HEK293 (cell line): ENCODE data around the gene RPS6KA5.
A peak's percentile ranks its signal among the peaks of the same experiment; 100 is the strongest.

Experiments used
- CTCF ChIA-PET: fragments of 350-600 bp; formaldehyde crosslinking; extraction: SDS; loops from one replicate; lab custom pipeline; 2021; ENCODE audit warnings: antibody characterized with exemption; lab: Yijun Ruan, JAX
- POLR2A ChIA-PET: fragments of 300-600 bp; formaldehyde crosslinking; extraction: SDS; loops from one replicate; lab custom pipeline; 2020; ENCODE audit warnings: antibody characterized with exemption, inconsistent platforms; lab: Yijun Ruan, JAX
- H3K27ac ChIP-seq: fragments of 200-500 bp; sonication (Bioruptor generic); 2 replicates; pipeline ENCODE4 v1.5.1; 2014; ENCODE audit warnings: low read depth, low read length, control low read depth, inconsistent platforms; ENCODE audit errors: extremely low read depth
- H3K36me3 ChIP-seq, 2 experiments: fragments of 200-500 bp in 1 of 2; sonication (Bioruptor generic) in 1 of 2; 1 replicate in 1 of 2; 2 replicates in 1 of 2; pipeline ENCODE4 v1.5.1; 2014 to 2017; ENCODE audit warnings: inconsistent platforms in 2 of 2, low read length in 2 of 2; ENCODE audit not compliant: control insufficient read depth in 2 of 2, insufficient read depth in 1 of 2
- H3K4me1 ChIP-seq: fragments of 200-500 bp; sonication (Bioruptor generic); 2 replicates; pipeline ENCODE4 v1.5.1; 2014; ENCODE audit warnings: mild to moderate bottlenecking, low read length, inconsistent platforms; ENCODE audit not compliant: control insufficient read depth, insufficient read depth
- H3K4me3 ChIP-seq: 2 replicates; pipeline ENCODE4 v1.5.1; 2011; ENCODE audit warnings: low read depth, mild to moderate bottlenecking, control low read depth, low read length, moderate library complexity
- H3K9me3 ChIP-seq: fragments of 200-500 bp; sonication (Bioruptor generic); 2 replicates; pipeline ENCODE4 v1.5.1; 2014; ENCODE audit warnings: low read depth, low read length, inconsistent platforms; ENCODE audit not compliant: control insufficient read depth, insufficient read depth
- BCL11A ChIP-seq: fragments of 450-650 bp; formaldehyde crosslinking; IDR thresholded peaks from 2 replicates; pipeline ENCODE4 v1.5.1; 2016; ENCODE audit warnings: low read depth, missing biosample characterization, missing genetic modification characterization
- KLF9 ChIP-seq: fragments of 450-650 bp; formaldehyde crosslinking; IDR thresholded peaks from 2 replicates; pipeline ENCODE4 v1.5.1; 2016; ENCODE audit warnings: missing biosample characterization, missing genetic modification characterization, low read depth
- MYNN ChIP-seq: fragments of 450-650 bp; formaldehyde crosslinking; IDR thresholded peaks from 2 replicates; pipeline ENCODE4 v1.5.1; 2016; ENCODE audit warnings: missing biosample characterization, missing genetic modification characterization, borderline replicate concordance
- PRDM1 ChIP-seq: fragments of 450-650 bp; formaldehyde crosslinking; IDR thresholded peaks from 2 replicates; pipeline ENCODE4; 2016; ENCODE audit warnings: missing biosample characterization, missing genetic modification characterization
- ZBTB17 ChIP-seq: fragments of 450-650 bp; formaldehyde crosslinking; IDR thresholded peaks from 2 replicates; pipeline ENCODE4 v1.5.1; 2016; ENCODE audit warnings: missing biosample characterization, missing genetic modification characterization
- ZBTB26 ChIP-seq: fragments of 450-650 bp; formaldehyde crosslinking; optimal IDR thresholded peaks from 2 replicates; pipeline ENCODE3; 2016; ENCODE audit warnings: missing biosample characterization, mild to moderate bottlenecking, missing genetic modification characterization
- ZBTB48 ChIP-seq: fragments of 450-650 bp; formaldehyde crosslinking; IDR thresholded peaks from 2 replicates; pipeline ENCODE4 v1.5.1; 2016; ENCODE audit warnings: missing biosample characterization, missing genetic modification characterization
- ZNF121 ChIP-seq: fragments of 450-650 bp; formaldehyde crosslinking; IDR thresholded peaks from 2 replicates; pipeline ENCODE4 v1.5.1; 2016; ENCODE audit warnings: missing biosample characterization, missing genetic modification characterization
- ZNF18 ChIP-seq: fragments of 450-650 bp; formaldehyde crosslinking; IDR thresholded peaks from 2 replicates; pipeline ENCODE4 v1.5.1; 2016; ENCODE audit warnings: missing biosample characterization, missing genetic modification characterization
- ZNF24 ChIP-seq: fragments of 450-650 bp; formaldehyde crosslinking; IDR thresholded peaks from 2 replicates; pipeline ENCODE4 v1.5.1; 2016; ENCODE audit warnings: missing biosample characterization, missing genetic modification characterization
- ZNF266 ChIP-seq: fragments of 450-650 bp; formaldehyde crosslinking; IDR thresholded peaks from 2 replicates; pipeline ENCODE4 v1.5.1; 2016; ENCODE audit warnings: missing biosample characterization, missing genetic modification characterization, low read depth
- ZNF335 ChIP-seq: fragments of 450-650 bp; formaldehyde crosslinking; conservative IDR thresholded peaks from 2 replicates; pipeline ENCODE4 v1.5.1; 2016; ENCODE audit warnings: missing biosample characterization, missing genetic modification characterization
- ZNF362 ChIP-seq: fragments of 450-650 bp; formaldehyde crosslinking; IDR thresholded peaks from 2 replicates; pipeline ENCODE4 v1.5.1; 2016; ENCODE audit warnings: missing biosample characterization, missing genetic modification characterization
- ZNF366 ChIP-seq: fragments of 450-650 bp; formaldehyde crosslinking; conservative IDR thresholded peaks from 2 replicates; pipeline ENCODE4 v1.5.1; 2016; ENCODE audit warnings: missing biosample characterization, missing genetic modification characterization
- ZNF501 ChIP-seq: fragments of 450-650 bp; formaldehyde crosslinking; IDR thresholded peaks from 2 replicates; pipeline ENCODE4 v1.5.1; 2016; ENCODE audit warnings: missing biosample characterization, missing genetic modification characterization
- ZNF510 ChIP-seq: fragments of 450-650 bp; formaldehyde crosslinking; IDR thresholded peaks from 2 replicates; pipeline ENCODE4 v1.5.1; 2018; ENCODE audit warnings: mild to moderate bottlenecking, missing genetic modification characterization, missing biosample characterization; ENCODE audit not compliant: insufficient replicate concordance
- ZNF530 ChIP-seq: fragments of 450-650 bp; formaldehyde crosslinking; IDR thresholded peaks from 2 replicates; pipeline ENCODE4 v1.5.1; 2016; ENCODE audit warnings: low read depth, missing biosample characterization, missing genetic modification characterization
- ZNF555 ChIP-seq: fragments of 450-650 bp; formaldehyde crosslinking; conservative IDR thresholded peaks from 2 replicates; pipeline ENCODE4 v1.5.1; 2017; ENCODE audit warnings: missing biosample characterization, mild to moderate bottlenecking, missing genetic modification characterization, inconsistent platforms
- ZNF580 ChIP-seq: fragments of 450-650 bp; formaldehyde crosslinking; IDR thresholded peaks from 2 replicates; pipeline ENCODE4 v1.5.1; 2016; ENCODE audit warnings: missing biosample characterization, missing genetic modification characterization
- ZNF670 ChIP-seq: fragments of 450-650 bp; formaldehyde crosslinking; IDR thresholded peaks from 2 replicates; pipeline ENCODE4 v1.5.1; 2016; ENCODE audit warnings: missing biosample characterization, missing genetic modification characterization, low read depth
- ZNF747 ChIP-seq: fragments of 450-650 bp; formaldehyde crosslinking; IDR thresholded peaks from 2 replicates; pipeline ENCODE4 v1.5.1; 2016; ENCODE audit warnings: missing biosample characterization, missing genetic modification characterization
- TF ChIP-seq, protein P1 (sequence below): fragments of 450-650 bp; formaldehyde crosslinking; IDR thresholded peaks from 2 replicates; pipeline ENCODE4 v1.5.1; 2016; ENCODE audit warnings: missing biosample characterization, missing genetic modification characterization, low read depth
- TF ChIP-seq, protein P2 (sequence below): fragments of 450-650 bp; formaldehyde crosslinking; IDR thresholded peaks from 2 replicates; pipeline ENCODE4 v1.5.1; 2016; ENCODE audit warnings: missing biosample characterization, missing genetic modification characterization
- TF ChIP-seq, protein P3 (sequence below): fragments of 450-650 bp; formaldehyde crosslinking; IDR thresholded peaks from 2 replicates; pipeline ENCODE4 v1.5.1; 2016; ENCODE audit warnings: missing biosample characterization, missing genetic modification characterization

Gene RPS6KA5

GRCh38 chr14:90850487-90850886, 210.0 kb downstream of the RPS6KA5 start (continued):
- TF ChIP-seq ZNF266, result no peak
- no peak for TF ChIP-seq ZBTB48 (tag by site-specific recombination)
- TF ChIP-seq KLF9 (tag by site-specific recombination), result no peak
- TF ChIP-seq, protein P1, sequence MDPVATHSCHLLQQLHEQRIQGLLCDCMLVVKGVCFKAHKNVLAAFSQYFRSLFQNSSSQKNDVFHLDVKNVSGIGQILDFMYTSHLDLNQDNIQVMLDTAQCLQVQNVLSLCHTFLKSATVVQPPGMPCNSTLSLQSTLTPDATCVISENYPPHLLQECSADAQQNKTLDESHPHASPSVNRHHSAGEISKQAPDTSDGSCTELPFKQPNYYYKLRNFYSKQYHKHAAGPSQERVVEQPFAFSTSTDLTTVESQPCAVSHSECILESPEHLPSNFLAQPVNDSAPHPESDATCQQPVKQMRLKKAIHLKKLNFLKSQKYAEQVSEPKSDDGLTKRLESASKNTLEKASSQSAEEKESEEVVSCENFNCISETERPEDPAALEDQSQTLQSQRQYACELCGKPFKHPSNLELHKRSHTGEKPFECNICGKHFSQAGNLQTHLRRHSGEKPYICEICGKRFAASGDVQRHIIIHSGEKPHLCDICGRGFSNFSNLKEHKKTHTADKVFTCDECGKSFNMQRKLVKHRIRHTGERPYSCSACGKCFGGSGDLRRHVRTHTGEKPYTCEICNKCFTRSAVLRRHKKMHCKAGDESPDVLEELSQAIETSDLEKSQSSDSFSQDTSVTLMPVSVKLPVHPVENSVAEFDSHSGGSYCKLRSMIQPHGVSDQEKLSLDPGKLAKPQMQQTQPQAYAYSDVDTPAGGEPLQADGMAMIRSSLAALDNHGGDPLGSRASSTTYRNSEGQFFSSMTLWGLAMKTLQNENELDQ (tag by site-specific recombination), result no peak
- TF ChIP-seq ZBTB17 (tag by site-specific recombination), result 0 out of 2 replicates have a peak, but pooled peaks have one; percentile 12
- TF ChIP-seq ZNF24 (tag by site-specific recombination), result no peak
- TF ChIP-seq ZNF501 (tag by site-specific recombination), result no peak
- TF ChIP-seq ZNF670 (tag by site-specific recombination), result no peak
- TF ChIP-seq ZNF530 (tag by site-specific recombination), result no peak
- no peak for TF ChIP-seq ZNF366 (tag by site-specific recombination)
- TF ChIP-seq, protein P2, sequence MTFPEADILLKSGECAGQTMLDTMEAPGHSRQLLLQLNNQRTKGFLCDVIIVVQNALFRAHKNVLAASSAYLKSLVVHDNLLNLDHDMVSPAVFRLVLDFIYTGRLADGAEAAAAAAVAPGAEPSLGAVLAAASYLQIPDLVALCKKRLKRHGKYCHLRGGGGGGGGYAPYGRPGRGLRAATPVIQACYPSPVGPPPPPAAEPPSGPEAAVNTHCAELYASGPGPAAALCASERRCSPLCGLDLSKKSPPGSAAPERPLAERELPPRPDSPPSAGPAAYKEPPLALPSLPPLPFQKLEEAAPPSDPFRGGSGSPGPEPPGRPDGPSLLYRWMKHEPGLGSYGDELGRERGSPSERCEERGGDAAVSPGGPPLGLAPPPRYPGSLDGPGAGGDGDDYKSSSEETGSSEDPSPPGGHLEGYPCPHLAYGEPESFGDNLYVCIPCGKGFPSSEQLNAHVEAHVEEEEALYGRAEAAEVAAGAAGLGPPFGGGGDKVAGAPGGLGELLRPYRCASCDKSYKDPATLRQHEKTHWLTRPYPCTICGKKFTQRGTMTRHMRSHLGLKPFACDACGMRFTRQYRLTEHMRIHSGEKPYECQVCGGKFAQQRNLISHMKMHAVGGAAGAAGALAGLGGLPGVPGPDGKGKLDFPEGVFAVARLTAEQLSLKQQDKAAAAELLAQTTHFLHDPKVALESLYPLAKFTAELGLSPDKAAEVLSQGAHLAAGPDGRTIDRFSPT (tag by site-specific recombination), result no peak
- no peak for TF ChIP-seq ZNF580 (tag by site-specific recombination)
- 0 out of 2 replicates have a peak, but pooled peaks have one; percentile 35 for TF ChIP-seq ZNF362 (tag by site-specific recombination)
- no peak for TF ChIP-seq BCL11A
- 0 out of 2 replicates have a peak, but pooled peaks have one; percentile 38 for TF ChIP-seq ZNF335 (tag by site-specific recombination)
- no peak for TF ChIP-seq ZNF555
- TF ChIP-seq MYNN, result no peak
- TF ChIP-seq ZNF510 (tag by site-specific recombination), result no peak
- peak; percentile 85 for TF ChIP-seq PRDM1 (tag by site-specific recombination)
- TF ChIP-seq ZNF747 (tag by site-specific recombination), result no peak

GRCh38 chr14:90849787-90850444, 210.5 kb downstream of the RPS6KA5 start:
- TF ChIP-seq ZNF121 (peak; percentile 40; the same call in 1 of the 2 replicates), ZBTB26 (tag by site-specific recombination) (no peak), ZNF18 (tag by site-specific recombination) (no peak)
- TF ChIP-seq, protein P3, sequence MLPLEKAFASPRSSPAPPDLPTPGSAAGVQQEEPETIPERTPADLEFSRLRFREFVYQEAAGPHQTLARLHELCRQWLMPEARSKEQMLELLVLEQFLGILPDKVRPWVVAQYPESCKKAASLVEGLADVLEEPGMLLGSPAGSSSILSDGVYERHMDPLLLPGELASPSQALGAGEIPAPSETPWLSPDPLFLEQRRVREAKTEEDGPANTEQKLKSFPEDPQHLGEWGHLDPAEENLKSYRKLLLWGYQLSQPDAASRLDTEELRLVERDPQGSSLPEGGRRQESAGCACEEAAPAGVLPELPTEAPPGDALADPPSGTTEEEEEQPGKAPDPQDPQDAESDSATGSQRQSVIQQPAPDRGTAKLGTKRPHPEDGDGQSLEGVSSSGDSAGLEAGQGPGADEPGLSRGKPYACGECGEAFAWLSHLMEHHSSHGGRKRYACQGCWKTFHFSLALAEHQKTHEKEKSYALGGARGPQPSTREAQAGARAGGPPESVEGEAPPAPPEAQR (tag by site-specific recombination), result no peak
- ChIA-PET CTCF (interaction anchor here (0.9 to 2.6 kb wide), 2 partner anchors 9 to 324 kb away, joined by 3 to 5 read pairs; no protein-coding TSS in a partner anchor), POLR2A (interaction anchor here (0.6 to 0.7 kb wide), 2 partner anchors 10 to 24 kb away, joined by 3 to 5 read pairs; no protein-coding TSS in a partner anchor)
- Histone ChIP-seq H3K9me3 (no peaks in the 10 kb centered on the region), H3K4me3 (no peak overlapping the region), H3K36me3 (no peaks in the 10 kb centered on the region), H3K27ac (no peak overlapping the region), H3K4me1 (peaks cover 5% of the 10 kb centered on the region; the same call in 1 of the 2 replicates)
